K562 (cell line): ENCODE results near the gene DENND2A. TPM values are rescaled to one million over a fixed set of nuclear protein-coding genes. Genes with fewer than 3 reads are reported as not detected.

Experiments
- ATAC-seq: fragments of 200-7000 bp; cut with Tn5 transposase; 3 replicates; pipeline ENCODE4 v1.9.1; 2020; ENCODE audit warnings: moderate library complexity
- BruUV-seq: library from RNA; stranded (reverse); fragments of 400-500 nt; replicated peaks from 2 replicates; lab custom pipeline; 2021; lab: Mats Ljungman, UMichigan
- CTCF ChIA-PET: fragments of 300-600 bp; formaldehyde crosslinking; extraction: SDS; loops from one replicate; lab custom pipeline; 2021; ENCODE audit warnings: low intra/inter-chr PET ratio; lab: Yijun Ruan, JAX
- POLR2A ChIA-PET: fragments of 300-600, 350-650 bp; sonication (Branson Sonifier 250); formaldehyde crosslinking; extraction: SDS; loops from one replicate; lab custom pipeline; 2021; ENCODE audit warnings: antibody characterized with exemption, inconsistent platforms; lab: Yijun Ruan, JAX
- DNase-seq, 4 experiments: peaks; one replicate each; pipeline versions ENCODE4 v3.0.0 to v3.0.0-alpha.2; 2011 to 2018; ENCODE audit warnings: low spot score in 3 of 4, mixed read lengths in 3 of 4; ENCODE audit errors: extremely low read depth in 1 of 4
- FAIRE-seq: peaks from 2 replicates; lab custom pipeline; 2011; peaks lifted over from hg19 to GRCh38; lab: Jason Lieb, UNC
- H2AFZ ChIP-seq: 2 replicates; pipeline ENCODE4 v1.6.0; 2011; ENCODE audit warnings: low read depth, low read length, control low read depth, inconsistent platforms
- H3K27ac ChIP-seq: fragments of 200-600 bp; 3 replicates; pipeline ENCODE4 v1.8.0; 2011; ENCODE audit warnings: low read depth, mild to moderate bottlenecking, control low read depth, inconsistent platforms, low read length, moderate library complexity, mixed read lengths; ENCODE audit errors: extremely low read depth
- H3K27me3 ChIP-seq, 2 experiments: fragments of 300-600 bp in 1 of 2; 2 replicates in 1 of 2; 3 replicates in 1 of 2; pipeline versions ENCODE4 v1.6.0 to v1.8.0; 2011; ENCODE audit warnings: inconsistent platforms in 2 of 2, low read length in 2 of 2, mild to moderate bottlenecking in 1 of 2, mixed read lengths in 1 of 2, moderate library complexity in 1 of 2; ENCODE audit not compliant: control insufficient read depth in 2 of 2, insufficient read depth in 2 of 2
- H3K36me3 ChIP-seq: fragments of 300-600 bp; 3 replicates; pipeline ENCODE4 v1.8.0; 2011; ENCODE audit warnings: mild to moderate bottlenecking, low read length, inconsistent platforms; ENCODE audit not compliant: control insufficient read depth, insufficient read depth
- H3K4me1 ChIP-seq, 2 experiments: fragments of 200-600 bp in 1 of 2; replicated peaks in 1 of 2; 2 replicates in 1 of 2; 3 replicates in 1 of 2; pipeline versions ENCODE4 v1.5.1 to v1.8.0; 2011; ENCODE audit warnings: inconsistent platforms in 2 of 2, low read length in 2 of 2, mild to moderate bottlenecking in 1 of 2, mixed read lengths in 1 of 2, moderate library complexity in 1 of 2; ENCODE audit not compliant: control insufficient read depth in 2 of 2, insufficient read depth in 2 of 2
- H3K4me2 ChIP-seq: 2 replicates; pipeline ENCODE4 v1.6.1; 2011; ENCODE audit warnings: low read length, control low read depth, inconsistent platforms, mixed read lengths; ENCODE audit not compliant: insufficient read depth
- H3K4me3 ChIP-seq: fragments of 200-600 bp; sonication (generic), shearing (Covaris generic); 2 replicates; pipeline ENCODE4 v1.5.1; 2016; ENCODE audit warnings: control low read depth, inconsistent platforms
- H3K79me2 ChIP-seq: fragments of 200-600 bp; 3 replicates; pipeline ENCODE4 v1.8.0; 2011; ENCODE audit warnings: low read length, inconsistent platforms; ENCODE audit not compliant: control insufficient read depth, insufficient read depth
- H3K9ac ChIP-seq, 2 experiments: 2 replicates each; pipeline versions ENCODE4 v1.6.0 to v1.6.1; 2011; ENCODE audit warnings: low read depth in 2 of 2, low read length in 2 of 2, control low read depth in 1 of 2, inconsistent platforms in 1 of 2, mild to moderate bottlenecking in 1 of 2, mixed read lengths in 1 of 2; ENCODE audit not compliant: insufficient read depth in 1 of 2
- H3K9me1 ChIP-seq: one replicate; pipeline ENCODE4 v1.6.0; 2011; ENCODE audit warnings: inconsistent platforms, mild to moderate bottlenecking, low read length, moderate library complexity; ENCODE audit not compliant: control insufficient read depth, insufficient read depth
- H3K9me3 ChIP-seq: replicated peaks from 2 replicates; pipeline ENCODE4 v1.5.1; 2011; ENCODE audit warnings: low read depth, low read length, inconsistent platforms; ENCODE audit not compliant: control insufficient read depth, insufficient read depth
- H4K20me1 ChIP-seq: replicated peaks from 2 replicates; pipeline ENCODE4 v1.6.1; 2011; ENCODE audit warnings: low read length, inconsistent platforms, mixed read lengths; ENCODE audit not compliant: control insufficient read depth, insufficient read depth
- MTA1 ChIP-seq: fragments of 450-650 bp; IDR thresholded peaks from 2 replicates; pipeline ENCODE4 v1.6.1; 2017; ENCODE audit warnings: borderline replicate concordance
- SMARCB1 ChIP-seq: IDR thresholded peaks from 2 replicates; pipeline ENCODE4 v1.6.1; 2011; ENCODE audit warnings: improper control_type of control experiment, low read depth; ENCODE audit not compliant: insufficient read length
- ZNF609 ChIP-seq: sonication (generic); formaldehyde crosslinking; IDR thresholded peaks from 2 replicates; pipeline ENCODE4 v1.8.1; 2023; ENCODE audit warnings: missing genetic modification reagents, mild to moderate bottlenecking, borderline replicate concordance
- WGBS: fragments of 100-300 bp; shearing (Covaris generic); methylation state at CpG from one replicate; pipeline ENCODE4 v1.1.6; 2016; ENCODE audit warnings: low coverage, mixed read lengths; ENCODE audit not compliant: insufficient coverage; ENCODE audit errors: missing lambda C conversion rate; 5-methylcytosine and 5-hydroxymethylcytosine counted together
- in situ Hi-C: fragments of 300-500 bp; cut with MboI; formaldehyde crosslinking; loops from 4 replicates; pipeline ENCODE4 v1.15.0; 2018; ENCODE audit warnings: inconsistent platforms, mixed read lengths
- intact Hi-C: fragments of 100-400 bp; cut with micrococcal nuclease; formaldehyde crosslinking; loops from 2 replicates; pipeline ENCODE4 v1.14.2; 2022
- polyA plus RNA-seq, 8 experiments: library from polyadenylated mRNA; depleted of rRNA in 4 of 8; stranded (reverse) in 5 of 8; unstranded in 3 of 8; fragments of >200 nt; fragmentation: Nextera tagmentation in 2 of 8; fragmentation: Illumina TruSeq in 1 of 8; extraction: Ambion mirVana in 2 of 8; extraction: Trizol in 1 of 8; gene quantifications; 2 replicates each; pipeline versions ENCODE4 v1.2.1 to v1.2.3, GENCODE V29; 2011 to 2014; ENCODE audit warnings: inconsistent platforms in 1 of 8, missing spikeins in 1 of 8
- total RNA-seq, 7 experiments: library from RNA; depleted of rRNA in 6 of 7; stranded (reverse); fragments of >200 nt in 6 of 7; fragmentation: Illumina TruSeq in 2 of 7; extraction: Trizol in 2 of 7; gene quantifications; 2 replicates each; pipeline versions ENCODE4 v1.2.1 to v1.2.3, GENCODE V29; 2011 to 2021; ENCODE audit warnings: low replicate concordance in 1 of 7
- TF ChIP-seq, protein P1 (sequence below): sonication (generic); formaldehyde crosslinking; IDR thresholded peaks from 2 replicates; pipeline ENCODE4 v1.8.0; 2023; ENCODE audit warnings: mild to moderate bottlenecking, missing genetic modification reagents

DENND2A gene
- total and polyA plus RNA-seq, 9 of the 15 experiments (the other 6 are each of a cell fraction or from before 2014, with no cell fraction given), result not detected

GRCh38 chr7:140600341-140600740 is 40.3 kb downstream of the DENND2A start:
- intact Hi-C loops (no loop called here), in situ Hi-C loops (no loop called here)
- Histone ChIP-seq H3K4me3 (no peak overlapping the region), H3K27me3 (peaks cover 59 to 63% of the 10 kb centered on the region in 2 experiments), H3K27ac (no peak overlapping the region), H3K4me1 (no peaks in the 10 kb centered on the region), H3K79me2 (no peaks in the 10 kb centered on the region), H3K4me2 (no peak overlapping the region), H4K20me1 (0 out of 2 replicates have a peak, but pooled peaks cover 3% of the 10 kb centered on the region), H3K9me3 (no peaks in the 10 kb centered on the region), H3K9ac (no peak overlapping the region), H2AFZ (no peak overlapping the region), H3K9me1 (no peaks in the 10 kb centered on the region), H3K36me3 (no peaks in the 10 kb centered on the region)
- TF ChIP-seq ZNF609 (CRISPR knock-in tag), result no peak
- TF ChIP-seq, protein P1, sequence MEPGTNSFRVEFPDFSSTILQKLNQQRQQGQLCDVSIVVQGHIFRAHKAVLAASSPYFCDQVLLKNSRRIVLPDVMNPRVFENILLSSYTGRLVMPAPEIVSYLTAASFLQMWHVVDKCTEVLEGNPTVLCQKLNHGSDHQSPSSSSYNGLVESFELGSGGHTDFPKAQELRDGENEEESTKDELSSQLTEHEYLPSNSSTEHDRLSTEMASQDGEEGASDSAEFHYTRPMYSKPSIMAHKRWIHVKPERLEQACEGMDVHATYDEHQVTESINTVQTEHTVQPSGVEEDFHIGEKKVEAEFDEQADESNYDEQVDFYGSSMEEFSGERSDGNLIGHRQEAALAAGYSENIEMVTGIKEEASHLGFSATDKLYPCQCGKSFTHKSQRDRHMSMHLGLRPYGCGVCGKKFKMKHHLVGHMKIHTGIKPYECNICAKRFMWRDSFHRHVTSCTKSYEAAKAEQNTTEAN (CRISPR knock-in tag), result no peak
- no peak for TF ChIP-seq SMARCB1
- TF ChIP-seq MTA1, result no peak
- CTCF ChIA-PET, result no interaction called here
- ATAC-seq (no peak), DNase-seq (no peak), FAIRE-seq (no peak)
- WGBS, result 0% methylated on average over 3 of the region's 3 CpGs
- POLR2A ChIA-PET, result interaction anchor here (0.6 kb wide), 1 partner anchor 410 kb away, joined by 3 read pairs; no protein-coding TSS in a partner anchor
- BruUV-seq, result no TSS peak
